Esophagus muscularis mucosa (tissue), 3 donors: ENCODE data around the gene PML.

ENCODE experiments used
- EP300 ChIP-seq: sonication (generic); formaldehyde crosslinking; IDR thresholded peaks from one replicate; pipeline ENCODE4 v1.6.1; 2017; ENCODE audit warnings: antibody characterized with exemption
- POLR2AphosphoS5 ChIP-seq, 2 donors: sonication (generic); formaldehyde crosslinking; IDR thresholded peaks; one replicate each; pipeline ENCODE4 v1.6.1; 2017; ENCODE audit warnings: antibody characterized with exemption in 2 of 2

GRCh38 chr15:73997986-73998385, 3.5 kb downstream of the PML start:
- TF ChIP-seq POLR2AphosphoS5 (IDR thresholded peaks at IDR 0.05) (no peak), EP300 (no peak)
